Measurements from ENCODE around the gene CELF6. TPM values are rescaled to one million over a fixed set of nuclear protein-coding genes. Genes with fewer than 3 reads are reported as not detected.

CELF6 gene
- 0.16 and 0.36 TPM in 2 replicates for total RNA-seq

GRCh38 chr15:72319985-72320671, at the start of gene CELF6:
CELF6 (minus strand) TSS chr15:72320157; CDS start chr15:72319874, 283 bp downstream.

GRCh38 chr15:72272213-72272996, 47.6 kb downstream of the CELF6 start, which contains the start of gene PARP6:
PARP6 (minus strand) TSS chr15:72272554; CDS start chr15:72267477, 5,077 bp downstream.

Other genes starting within 250 kb of the CELF6 start
- 58.8 and 65.6 TPM in 2 replicates for gene MYO9A, start 202.0 kb downstream of the CELF6 start, total RNA-seq
- 2.3 and 2.4 TPM in 2 replicates for gene SENP8, start 201.8 kb downstream of the CELF6 start, total RNA-seq
- 0.32 and 0.61 TPM in 2 replicates for gene GRAMD2A, start 122.4 kb downstream of the CELF6 start, total RNA-seq
- 2,153 and 2,968 TPM in 2 replicates for gene PKM, start 89.0 kb downstream of the CELF6 start, total RNA-seq
- 31.7 and 35.2 TPM in 2 replicates for gene PARP6, start 47.6 kb downstream of the CELF6 start, total RNA-seq
- 86.3 and 97.0 TPM in 2 replicates for gene HEXA, start 55.9 kb upstream of the CELF6 start, total RNA-seq
- not detected in 2 replicates for gene TMEM202, start 78.1 kb upstream of the CELF6 start, total RNA-seq
- gene ARIH1, start 154.2 kb upstream of the CELF6 start, total RNA-seq = 41.0 and 58.9 TPM in 2 replicates

Data from hair follicle dermal papilla cell (primary cell).